BJ (cell line): ENCODE data around the gene SLC30A7. TPM values are rescaled to one million over a fixed set of nuclear protein-coding genes. Genes with fewer than 3 reads are reported as not detected.

Experiments used
- CTCF ChIA-PET: fragments of 350-600 bp; formaldehyde crosslinking; extraction: SDS; loops from one replicate; lab custom pipeline; 2021; ENCODE audit warnings: antibody characterized with exemption, inconsistent platforms; lab: Yijun Ruan, JAX
- POLR2A ChIA-PET: fragments of 300-600 bp; sonication (Branson Sonifier 250); formaldehyde crosslinking; extraction: SDS; loops from one replicate; lab custom pipeline; 2021; ENCODE audit warnings: antibody characterized with exemption; lab: Charles Lee
- DNase-seq: peaks from one replicate; pipeline ENCODE4 v3.0.0-alpha.2; 2011; ENCODE audit warnings: low read depth
- H3K27me3 ChIP-seq: 2 replicates; pipeline ENCODE4 v1.6.0; 2011; ENCODE audit warnings: low read length; ENCODE audit not compliant: control insufficient read depth, insufficient read depth
- H3K36me3 ChIP-seq: 2 replicates; pipeline ENCODE4 v1.5.1; 2011; ENCODE audit warnings: low read length; ENCODE audit not compliant: control insufficient read depth, insufficient read depth
- H3K4me3 ChIP-seq: 2 replicates; pipeline ENCODE4 v1.5.1; 2011; ENCODE audit warnings: low read depth, mild to moderate bottlenecking, control low read depth, low read length
- polyA plus RNA-seq: library from polyadenylated mRNA; depleted of rRNA; stranded (reverse); fragments of >200 nt; gene quantifications from 2 replicates; pipeline ENCODE4 v1.2.3, GENCODE V29; 2011
- TF ChIP-seq, protein P1 (sequence below): IDR thresholded peaks from 2 replicates; pipeline ENCODE4 v1.5.1; 2011; ENCODE audit warnings: low read depth, mild to moderate bottlenecking, control low read depth, inconsistent platforms, low read length, moderate library complexity; ENCODE audit not compliant: insufficient read depth

The SLC30A7 gene
- polyA plus RNA-seq, 1 experiment: 4.6 TPM

GRCh38 chr1:100891380-100891779 is 4.5 kb upstream of the SLC30A7 start:
- ChIA-PET POLR2A (no interaction called here), CTCF (interaction anchor here (2.2 kb wide), 1 partner anchor 23 kb away, joined by 8 read pairs; no protein-coding TSS in a partner anchor)
- TF ChIP-seq, protein P1, sequence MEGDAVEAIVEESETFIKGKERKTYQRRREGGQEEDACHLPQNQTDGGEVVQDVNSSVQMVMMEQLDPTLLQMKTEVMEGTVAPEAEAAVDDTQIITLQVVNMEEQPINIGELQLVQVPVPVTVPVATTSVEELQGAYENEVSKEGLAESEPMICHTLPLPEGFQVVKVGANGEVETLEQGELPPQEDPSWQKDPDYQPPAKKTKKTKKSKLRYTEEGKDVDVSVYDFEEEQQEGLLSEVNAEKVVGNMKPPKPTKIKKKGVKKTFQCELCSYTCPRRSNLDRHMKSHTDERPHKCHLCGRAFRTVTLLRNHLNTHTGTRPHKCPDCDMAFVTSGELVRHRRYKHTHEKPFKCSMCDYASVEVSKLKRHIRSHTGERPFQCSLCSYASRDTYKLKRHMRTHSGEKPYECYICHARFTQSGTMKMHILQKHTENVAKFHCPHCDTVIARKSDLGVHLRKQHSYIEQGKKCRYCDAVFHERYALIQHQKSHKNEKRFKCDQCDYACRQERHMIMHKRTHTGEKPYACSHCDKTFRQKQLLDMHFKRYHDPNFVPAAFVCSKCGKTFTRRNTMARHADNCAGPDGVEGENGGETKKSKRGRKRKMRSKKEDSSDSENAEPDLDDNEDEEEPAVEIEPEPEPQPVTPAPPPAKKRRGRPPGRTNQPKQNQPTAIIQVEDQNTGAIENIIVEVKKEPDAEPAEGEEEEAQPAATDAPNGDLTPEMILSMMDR: no peak
- no peaks in the 10 kb centered on the region for H3K36me3 ChIP-seq
- H3K27me3 ChIP-seq: no peaks in the 10 kb centered on the region
- no peak for DNase-seq
- no peak overlapping the region for H3K4me3 ChIP-seq

- H3K36me3 ChIP-seq: no peaks in the 10 kb centered on the region
- ChIA-PET CTCF (no interaction called here), POLR2A (no interaction called here)
- TF ChIP-seq, protein P1: no peak
- H3K4me3 ChIP-seq: no peak overlapping the region
- no peaks in the 10 kb centered on the region for H3K27me3 ChIP-seq
- DNase-seq: no peak
These were observed 3.3 kb upstream of the SLC30A7 start for GRCh38 chr1:100892554-100892953.

DNA sequence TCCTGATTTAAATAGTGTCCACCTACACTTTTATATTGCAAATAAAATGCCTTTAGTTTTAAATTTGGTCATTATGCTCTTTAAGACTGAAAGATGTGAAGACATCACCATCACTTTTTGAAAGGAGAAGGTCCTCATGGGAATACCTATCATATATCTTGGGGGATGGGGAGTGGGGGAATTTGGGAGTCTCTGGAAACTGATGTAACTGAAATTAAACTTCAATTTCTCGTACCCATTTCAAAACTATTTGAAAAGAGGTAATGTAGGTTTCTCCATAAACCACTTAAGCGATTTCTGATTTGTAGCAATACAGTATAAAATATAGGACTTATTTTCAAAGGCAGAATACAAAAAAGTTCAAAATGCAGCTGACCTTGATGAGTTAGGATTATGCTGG is 2.2 kb upstream of the SLC30A7 start:
- Histone ChIP-seq H3K36me3 (no peaks in the 10 kb centered on the region), H3K27me3 (no peaks in the 10 kb centered on the region), H3K4me3 (peak overlapping the region; percentile 75)
- no peak for DNase-seq
- ChIA-PET CTCF (interaction anchor here (0.9 to 1.5 kb wide), 4 partner anchors 10 to 434 kb away, joined by 3 to 5 read pairs (median 4); no protein-coding TSS in a partner anchor), POLR2A (no interaction called here)
- TF ChIP-seq, protein P1: no peak

GRCh38 chr1:100894603-100895539 is 1.0 kb upstream of the SLC30A7 start, which contains the start of gene EXTL2:
TSS of gene EXTL2 (minus strand) at chr1:100894842. CDS start at chr1:100888757, 6,085 bp downstream.
- ChIA-PET POLR2A (no interaction called here), CTCF (interaction anchor here (0.7 to 1.5 kb wide), 7 partner anchors 9 to 901 kb away, joined by 3 to 5 read pairs (median 4); no protein-coding TSS in a partner anchor)
- peak; percentile 33 for DNase-seq
- no peaks in the 10 kb centered on the region; the same call in 1 of the 2 replicates for H3K36me3 ChIP-seq
- H3K4me3 ChIP-seq: peak within 1 kb of the TSS; percentile 75
- no peaks in the 10 kb centered on the region for H3K27me3 ChIP-seq
- TF ChIP-seq, protein P1: no peak

DNA sequence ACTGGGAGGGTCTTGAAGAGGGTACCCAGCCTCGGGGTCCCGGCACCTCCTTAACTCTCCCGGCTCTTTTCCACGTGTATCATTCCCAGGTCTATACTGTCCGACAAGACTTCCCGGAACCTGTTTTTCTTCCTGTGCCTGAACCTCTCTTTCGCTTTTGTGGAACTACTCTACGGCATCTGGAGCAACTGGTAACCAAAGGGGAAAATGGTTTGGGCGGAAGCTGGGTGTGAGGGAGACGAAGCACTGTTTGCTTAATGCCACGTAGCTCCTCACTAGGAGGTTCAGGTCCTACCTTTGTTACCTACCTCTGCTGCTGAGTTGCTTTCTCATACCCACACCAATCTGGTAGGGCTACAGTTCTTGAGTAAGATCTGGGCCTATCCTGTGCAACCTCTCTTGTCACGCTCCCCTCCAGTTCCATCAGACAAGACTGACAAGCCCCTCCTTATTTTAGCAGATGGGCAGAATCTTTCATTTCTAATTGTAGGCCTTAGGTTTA is 642 bp downstream of the SLC30A7 start:
- DNase-seq: no peak
- ChIA-PET CTCF (interaction anchor here (0.6 to 1.1 kb wide), 4 partner anchors 10 to 1938 kb away, joined by 3 to 4 read pairs (median 3); no protein-coding TSS in a partner anchor), POLR2A (no interaction called here)
- H3K36me3 ChIP-seq: no peaks in the 10 kb centered on the region; the same call in 1 of the 2 replicates
- TF ChIP-seq, protein P1: no peak
- H3K27me3 ChIP-seq: no peaks in the 10 kb centered on the region
- H3K4me3 ChIP-seq: peak overlapping the region; percentile 75
